Fibroblast of skin of back (primary cell): ENCODE results near the gene GSK3A.

Experiments
- DNase-seq: peaks from one replicate; pipeline ENCODE4 v3.0.0-alpha.2; 2013

GSK3A gene

DNA sequence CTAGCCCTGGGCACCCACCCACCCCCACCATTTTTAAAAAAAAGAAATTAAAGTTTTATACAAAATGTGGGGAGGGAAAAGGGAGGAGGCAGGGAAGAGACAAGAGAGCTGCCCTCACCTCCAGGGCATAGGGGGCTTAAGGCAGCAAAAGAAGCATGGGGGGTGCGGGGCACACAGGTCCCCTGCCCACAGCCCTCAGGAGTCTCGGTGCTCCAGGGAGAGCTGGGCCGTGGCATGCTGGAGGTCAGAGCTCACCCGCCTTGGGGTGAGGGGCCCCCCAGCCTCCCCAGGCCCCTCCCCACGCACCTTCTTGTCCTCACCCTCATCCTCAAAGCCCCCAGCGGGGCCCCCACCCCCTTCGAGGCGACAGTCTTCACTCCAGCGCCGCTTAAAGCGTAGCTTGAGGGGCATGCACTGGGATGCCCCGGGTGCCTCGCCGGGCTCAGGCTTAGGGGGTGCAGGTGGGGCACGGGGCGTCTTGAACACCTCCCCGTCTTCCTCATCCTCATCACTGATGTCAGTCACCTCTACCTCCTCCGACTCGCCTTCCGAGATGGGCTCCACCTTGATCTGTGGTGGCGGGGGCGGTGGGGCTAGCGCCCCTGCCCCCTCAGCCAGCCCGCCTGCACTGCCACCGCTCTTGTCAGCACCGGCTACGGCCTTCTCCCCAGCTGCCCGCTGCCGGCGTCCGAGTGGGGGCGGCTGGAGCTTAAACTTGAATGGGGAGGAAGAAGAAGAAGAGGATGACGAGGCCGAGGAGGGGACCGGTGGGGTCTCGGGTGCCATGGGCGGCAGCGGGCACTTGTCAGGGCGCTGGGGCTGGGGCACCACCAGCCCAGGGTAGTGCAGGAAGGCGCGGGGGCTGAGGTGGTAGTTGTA is 6.1 kb upstream of the GSK3A start:
- no peak for DNase-seq

DNA sequence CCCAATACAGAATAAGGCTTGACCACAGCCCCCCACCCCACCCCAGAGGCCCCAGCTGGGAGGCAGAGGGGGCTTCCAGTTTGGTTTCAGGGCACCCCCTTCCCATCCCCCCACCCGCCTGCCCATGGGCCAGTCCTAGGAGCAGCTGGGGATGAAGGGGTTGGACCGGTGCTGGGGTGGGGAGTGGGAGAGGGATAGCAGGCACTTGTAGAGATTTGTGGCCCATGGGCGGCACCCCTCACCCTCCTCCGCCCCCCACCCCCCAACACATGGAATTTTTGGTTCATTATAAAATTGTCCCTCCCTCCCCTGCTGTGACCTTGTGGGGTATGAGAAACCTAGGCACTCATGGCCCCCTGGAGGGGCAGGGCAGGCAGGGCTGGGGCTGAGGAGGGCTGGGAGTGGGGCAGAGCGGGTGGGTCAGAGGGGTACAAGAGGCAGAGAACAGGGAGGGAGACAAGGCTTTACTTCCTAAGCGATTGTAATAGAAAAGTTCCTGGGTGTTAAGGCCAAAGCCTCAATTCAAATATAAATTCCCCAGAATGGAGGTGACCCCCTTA is 5.3 kb upstream of the GSK3A start:
- no peak for DNase-seq

DNA sequence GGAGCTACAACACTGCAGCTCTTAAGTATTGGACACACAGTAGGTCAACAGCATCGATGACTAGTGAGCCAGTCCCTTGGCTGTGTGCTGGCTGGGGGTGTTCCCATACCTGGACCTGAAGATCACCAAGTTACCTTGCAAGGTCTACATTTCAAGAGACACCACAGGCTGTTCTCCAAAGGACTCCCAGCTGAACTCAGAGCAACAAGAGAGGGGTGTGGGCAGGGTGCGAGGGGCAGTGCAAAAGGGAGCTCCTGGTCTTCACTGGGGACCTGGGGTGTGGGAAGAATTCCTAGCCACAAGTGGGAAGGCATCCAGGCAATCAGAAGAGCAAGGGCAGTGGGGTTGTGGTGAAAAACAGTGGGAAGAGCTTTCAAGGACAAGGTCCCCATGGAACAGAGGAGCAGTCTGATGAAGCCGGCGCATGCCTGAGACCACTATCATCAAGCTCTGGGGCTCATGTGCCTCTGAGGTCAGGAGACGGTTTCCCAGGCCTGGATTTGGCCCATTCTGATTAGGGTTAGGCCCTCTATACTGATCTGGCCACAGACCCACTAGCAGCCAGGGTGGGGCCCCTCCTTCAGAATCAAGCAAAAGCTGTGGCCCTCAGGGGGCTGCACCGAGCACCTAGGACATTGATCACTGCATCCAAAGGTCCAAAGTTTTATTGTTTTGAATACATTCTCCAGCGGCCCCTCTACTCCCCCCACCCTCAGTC is 4.7 kb upstream of the GSK3A start:
- DNase-seq = peak; percentile 59

DNA sequence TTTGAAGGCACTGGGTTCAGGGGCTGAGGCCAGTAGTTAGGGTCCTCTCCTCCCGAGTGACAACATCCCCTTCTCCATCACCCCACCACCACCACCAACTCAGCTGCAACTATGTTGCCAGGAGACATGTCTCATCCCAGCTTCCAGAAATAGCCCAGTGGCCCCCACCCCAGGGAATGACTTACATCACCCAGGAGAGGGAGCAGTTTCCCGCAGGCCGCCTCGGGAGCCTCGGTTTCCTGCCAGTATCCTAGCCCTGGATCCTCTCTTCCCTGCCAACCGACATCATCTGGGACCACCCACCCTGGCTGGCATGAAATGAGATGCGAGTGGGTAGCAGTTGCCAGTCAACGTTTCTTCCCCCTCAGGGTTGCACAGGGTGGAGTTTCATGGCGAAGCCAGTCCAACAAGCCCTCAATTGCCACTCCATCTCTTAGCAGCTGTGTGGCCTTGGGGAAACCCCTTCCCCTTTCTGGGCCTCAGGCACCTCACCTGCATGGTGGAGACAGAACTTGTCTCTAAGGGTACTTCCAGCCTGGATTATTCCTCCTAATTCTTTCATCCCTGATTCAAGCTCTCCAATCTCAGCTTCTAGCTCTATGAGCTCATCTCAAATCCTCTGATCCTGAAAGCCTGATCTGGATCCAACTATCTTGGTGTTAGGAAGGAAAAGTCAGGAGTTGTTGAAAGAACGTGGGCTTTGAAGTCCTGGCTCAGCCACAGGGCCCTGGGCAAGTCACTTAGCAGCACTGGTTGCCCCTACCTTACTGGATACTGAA is 3.9 kb upstream of the GSK3A start:
- peak; percentile 86 for DNase-seq

DNA sequence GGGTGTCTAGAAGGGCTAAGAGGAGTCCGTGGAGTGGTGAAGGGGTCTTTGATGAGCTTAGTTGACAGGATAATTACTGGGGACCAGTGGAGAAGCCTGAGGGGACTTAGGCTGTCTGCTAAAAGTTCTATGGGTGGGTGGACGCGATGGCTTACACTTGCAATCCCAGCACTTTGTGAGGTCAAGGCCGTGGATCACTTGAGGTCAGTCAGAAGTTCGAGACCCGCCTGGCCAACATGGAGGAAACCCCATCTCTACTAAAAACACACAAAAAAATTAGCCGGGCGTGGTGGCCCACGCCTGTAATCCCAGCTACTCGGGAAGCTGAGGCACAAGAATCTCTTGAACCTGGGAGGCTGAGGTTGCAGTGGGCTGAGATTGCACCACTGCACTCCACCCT is 2.8 kb upstream of the GSK3A start:
- no peak for DNase-seq

DNA sequence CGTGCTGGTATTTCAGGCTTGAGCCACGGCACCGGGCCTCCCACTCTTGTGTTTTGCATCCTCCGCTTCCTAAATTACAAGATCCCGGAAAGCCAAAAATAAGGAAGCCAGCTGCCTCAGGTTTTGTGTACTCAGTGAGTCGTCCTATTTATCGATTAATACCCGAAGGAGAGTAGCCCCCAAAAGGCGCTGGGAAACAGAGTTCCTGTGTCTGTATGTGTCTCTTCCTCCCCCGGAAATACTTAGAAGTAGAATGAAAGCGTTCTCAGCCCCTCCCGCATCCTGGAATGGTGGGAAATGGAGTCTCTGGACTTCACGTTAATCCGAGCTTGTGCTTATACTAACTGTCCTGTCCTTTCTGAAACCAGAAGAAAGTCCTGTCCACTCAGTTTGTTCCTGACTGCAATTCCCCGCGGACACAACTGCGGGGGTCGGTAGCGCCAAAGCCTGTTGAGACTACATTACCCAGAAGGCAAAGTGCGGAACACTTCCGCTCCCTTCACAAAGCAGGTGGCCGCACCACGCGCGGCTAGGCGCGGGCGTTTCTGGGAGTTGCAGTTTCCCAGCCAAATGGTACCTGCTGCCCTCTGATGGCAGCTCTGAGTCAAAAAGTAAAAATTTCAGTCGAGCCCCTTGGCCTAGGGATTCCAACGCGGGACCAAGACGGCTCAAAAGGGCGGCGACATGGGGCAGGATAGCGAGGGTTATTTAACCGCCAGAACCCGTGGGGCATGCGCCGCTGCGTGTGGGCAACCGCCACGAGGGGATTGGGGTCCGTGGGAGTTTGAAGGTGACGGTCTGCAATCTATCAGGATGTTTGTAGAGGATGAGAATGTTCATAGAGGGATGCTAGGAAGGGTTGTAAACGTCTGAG is 2.2 kb upstream of the GSK3A start:
- peak; percentile 95 for DNase-seq

DNA sequence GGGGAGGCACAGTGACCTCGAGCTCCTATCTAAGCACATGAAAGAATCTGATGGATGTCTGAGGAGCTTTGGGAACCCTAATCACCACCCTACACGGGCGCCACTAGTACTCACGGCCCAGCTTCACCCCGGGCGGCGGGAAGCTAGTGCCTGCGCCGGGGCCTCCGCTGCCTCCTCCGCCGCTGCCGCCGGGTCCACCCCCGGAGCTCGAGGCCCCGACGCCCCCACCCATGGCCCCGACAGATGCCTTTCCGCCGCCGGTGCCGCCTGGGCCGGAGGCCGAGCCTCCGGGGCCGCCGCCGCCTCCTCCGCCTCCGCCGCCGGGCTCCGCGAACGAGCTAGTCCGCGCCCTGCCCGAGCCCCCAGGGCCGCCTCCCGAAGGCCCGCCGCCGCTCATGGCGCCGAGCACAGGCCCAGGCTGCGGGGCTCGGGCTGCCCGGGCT is 312 bp downstream of the GSK3A start:
- no peak for DNase-seq

DNA sequence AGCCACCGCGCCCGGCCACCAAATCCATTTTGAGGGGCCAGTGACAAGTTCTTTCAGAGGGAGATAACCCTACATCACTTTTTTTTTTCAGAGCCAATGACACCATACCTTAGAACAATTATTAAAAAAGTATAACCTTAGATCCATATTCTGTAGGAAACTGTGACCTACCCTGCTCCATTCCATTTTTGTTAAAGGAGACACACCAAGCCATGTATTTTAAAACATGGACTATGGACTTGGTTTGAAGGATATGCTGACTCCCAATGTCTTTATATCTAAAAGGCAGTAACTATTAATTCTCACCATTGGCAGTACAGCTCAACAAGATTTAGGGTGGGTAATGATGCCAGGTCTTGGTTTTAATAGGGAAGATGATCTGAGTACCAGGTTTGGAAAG is 1.1 kb downstream of the GSK3A start:
- no peak for DNase-seq

DNA sequence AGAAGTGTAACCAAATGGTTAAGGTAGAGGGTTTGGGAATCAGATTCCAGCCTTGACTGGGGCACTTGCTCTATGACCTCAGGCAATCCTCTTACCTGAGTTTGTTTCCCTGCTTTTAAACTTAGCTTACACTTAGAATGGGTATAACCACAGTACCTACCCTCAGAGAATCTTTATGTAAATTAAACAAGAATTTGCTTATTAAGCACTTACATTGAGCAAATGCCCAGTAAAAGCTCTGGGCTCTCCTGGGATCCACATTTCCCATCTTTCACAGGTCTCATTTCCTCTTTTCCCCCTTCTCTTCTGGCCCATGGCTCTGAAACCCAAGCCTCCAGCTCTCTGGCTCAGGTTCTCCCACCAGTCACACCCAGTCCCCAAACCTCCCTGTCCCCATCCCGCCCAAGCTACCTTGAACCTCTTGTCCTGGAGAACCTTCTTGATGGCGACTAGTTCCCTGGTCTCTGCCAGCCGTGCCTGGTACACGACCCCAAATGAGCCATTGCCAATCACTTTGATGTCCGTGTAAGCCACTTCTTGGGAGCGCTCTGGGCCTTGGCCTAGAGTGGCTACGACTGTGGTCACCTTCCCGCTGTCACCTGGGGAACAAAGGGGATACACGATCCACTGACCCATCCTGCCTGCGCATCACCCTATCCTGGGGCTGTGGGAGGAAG is 2.7 kb downstream of the GSK3A start:
- DNase-seq = no peak

DNA sequence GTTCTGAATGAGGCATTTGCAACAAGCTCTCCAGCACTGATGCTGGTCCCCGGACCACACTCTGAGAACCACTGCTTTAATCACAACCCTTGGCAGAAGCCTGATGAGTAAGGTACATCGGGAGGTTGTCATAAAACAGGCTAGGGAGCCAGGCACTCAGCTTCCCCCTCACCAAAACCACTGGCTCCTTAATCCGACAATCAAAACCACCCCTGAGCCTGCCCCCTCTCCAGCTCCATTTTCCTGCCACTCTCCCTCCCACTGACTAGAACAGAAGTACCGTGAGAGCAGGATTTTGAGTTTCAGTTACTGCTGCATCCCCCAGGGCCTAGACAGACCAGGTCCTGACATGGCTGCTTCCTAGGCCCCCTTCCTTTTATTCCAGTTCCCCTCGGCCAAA is 7.2 kb downstream of the GSK3A start:
- no peak for DNase-seq

DNA sequence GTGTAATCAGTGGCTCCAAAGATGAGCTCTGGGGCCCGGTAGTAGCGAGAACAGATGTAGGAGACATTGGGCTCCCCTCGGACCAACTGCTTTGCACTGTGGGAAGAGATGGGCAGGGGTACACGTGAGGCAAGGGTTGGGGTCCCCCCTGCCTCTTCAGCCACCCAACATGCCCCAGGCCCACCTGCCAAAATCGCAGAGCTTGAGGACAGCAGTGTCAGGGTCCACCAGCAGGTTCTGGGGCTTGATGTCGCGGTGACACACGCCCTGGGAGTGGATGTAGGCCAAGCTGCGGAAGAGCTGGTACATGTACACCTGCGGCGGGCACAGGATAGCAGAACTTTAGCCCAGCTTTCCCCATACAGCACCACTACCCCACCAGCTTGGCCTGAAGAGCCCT is 8.0 kb downstream of the GSK3A start:
- no peak for DNase-seq

DNA sequence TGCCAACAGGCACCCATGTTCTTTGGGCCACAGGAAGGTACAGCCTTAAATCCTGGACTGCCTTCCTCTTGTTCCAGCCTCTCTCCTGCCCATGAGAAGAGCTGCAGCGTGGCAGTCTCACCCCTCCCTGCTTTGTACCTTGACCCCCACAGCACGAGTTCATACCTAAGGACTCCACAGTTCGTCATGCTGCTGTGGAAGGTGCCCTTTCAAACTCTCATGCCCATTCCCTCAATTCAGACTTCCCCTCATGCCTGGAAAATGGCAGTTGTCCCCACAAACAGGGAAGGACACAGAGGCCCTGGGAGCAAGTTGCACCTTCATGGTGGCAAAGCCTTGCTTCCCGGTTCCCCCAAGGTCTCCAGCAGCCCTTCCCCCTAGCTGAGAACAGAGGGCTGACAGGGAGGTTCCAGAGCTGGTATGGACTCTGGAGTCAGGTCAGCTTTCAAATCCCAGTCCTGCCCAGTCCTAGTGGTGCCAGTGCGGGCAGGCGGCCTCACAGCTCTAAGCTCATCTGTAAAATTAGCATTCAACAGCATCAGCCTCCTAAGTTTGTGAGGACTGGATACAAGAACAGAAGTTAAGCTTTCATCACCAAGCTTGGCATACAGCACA is 8.6 kb downstream of the GSK3A start:
- no peak for DNase-seq

DNA sequence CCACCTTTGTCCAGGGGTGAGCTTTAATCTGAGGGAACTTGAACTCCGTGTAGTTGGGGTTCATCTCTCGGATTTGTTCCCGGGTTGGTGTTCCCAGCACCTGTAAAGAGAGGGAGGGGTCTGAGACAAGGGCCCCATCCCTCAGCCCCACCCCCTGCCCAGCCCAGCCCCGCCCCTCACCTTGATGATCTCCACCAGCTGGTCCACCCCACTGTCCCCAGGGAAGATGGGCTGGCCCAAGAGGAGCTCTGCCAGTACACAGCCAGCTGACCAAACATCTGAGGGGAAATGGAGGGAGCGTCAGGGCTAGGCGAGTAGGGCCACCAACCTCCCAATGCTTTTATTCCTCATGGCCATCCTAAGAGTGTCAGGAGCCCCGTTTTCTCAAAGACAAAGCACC is 9.3 kb downstream of the GSK3A start:
- DNase-seq = no peak

DNA sequence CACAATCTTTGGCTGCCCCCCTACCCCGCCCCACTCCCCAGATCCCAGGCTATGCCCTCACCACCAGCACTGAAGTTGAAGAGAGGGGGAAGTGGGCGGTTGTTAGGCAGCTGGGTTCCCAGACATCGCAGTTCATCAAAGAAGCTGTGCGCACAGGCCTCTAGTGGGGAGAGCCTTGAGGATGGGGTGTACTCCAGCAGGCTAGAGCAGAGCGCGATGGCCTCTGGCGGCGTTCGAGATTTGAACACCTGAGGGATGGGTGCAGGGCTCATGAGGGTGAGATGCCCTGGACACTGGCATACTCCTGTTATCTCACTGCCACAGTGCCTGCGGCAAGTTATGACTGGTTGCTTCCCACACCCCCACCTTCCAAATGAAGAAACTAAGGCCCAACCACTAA is 10.0 kb downstream of the GSK3A start:
- no peak for DNase-seq

DNA sequence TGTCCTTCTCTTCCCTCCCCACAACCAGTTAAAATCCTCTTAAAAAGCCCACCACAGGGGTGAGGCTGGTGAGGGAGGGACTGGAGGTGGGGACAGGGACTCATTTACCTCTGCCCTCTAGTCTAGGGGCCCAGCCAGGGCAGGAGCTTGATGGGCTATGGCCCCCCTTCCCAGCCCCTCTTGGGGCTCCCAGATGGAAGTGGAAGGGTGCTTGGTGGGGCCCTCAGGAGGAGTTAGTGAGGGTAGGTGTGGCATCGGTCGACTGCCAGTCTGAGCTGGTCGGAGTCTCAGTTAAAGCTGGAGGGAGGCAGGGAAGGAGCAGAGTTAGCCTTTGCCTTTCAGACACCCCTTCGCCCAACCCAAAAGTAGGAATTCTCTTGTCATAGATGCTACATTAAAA is 11.8 kb downstream of the GSK3A start:
- no peak for DNase-seq

DNA sequence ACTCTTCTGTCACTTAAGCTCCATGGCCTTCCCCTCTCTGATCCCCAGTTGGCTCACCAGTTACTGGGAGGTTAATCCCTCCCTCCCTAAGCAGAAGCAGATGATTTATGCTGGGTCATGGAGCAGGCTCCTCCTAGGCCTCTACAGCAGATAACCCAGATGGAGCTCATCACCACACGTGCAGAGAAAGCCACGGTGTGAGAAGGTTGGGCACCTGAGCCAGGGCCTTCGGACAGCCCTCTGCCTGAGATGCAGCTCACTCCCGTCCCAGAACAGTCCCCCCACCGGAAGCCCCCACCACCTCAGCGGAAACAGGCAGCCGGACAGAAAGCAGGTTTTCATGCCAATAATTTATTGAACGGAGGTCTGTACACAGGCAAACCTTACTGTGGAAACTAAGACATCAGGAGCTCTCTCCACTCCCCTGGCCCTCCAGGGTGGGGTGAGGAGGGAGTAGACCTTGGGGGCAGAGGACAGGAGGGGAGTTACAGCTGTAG is 12.5 kb downstream of the GSK3A start:
- DNase-seq = no peak

DNA sequence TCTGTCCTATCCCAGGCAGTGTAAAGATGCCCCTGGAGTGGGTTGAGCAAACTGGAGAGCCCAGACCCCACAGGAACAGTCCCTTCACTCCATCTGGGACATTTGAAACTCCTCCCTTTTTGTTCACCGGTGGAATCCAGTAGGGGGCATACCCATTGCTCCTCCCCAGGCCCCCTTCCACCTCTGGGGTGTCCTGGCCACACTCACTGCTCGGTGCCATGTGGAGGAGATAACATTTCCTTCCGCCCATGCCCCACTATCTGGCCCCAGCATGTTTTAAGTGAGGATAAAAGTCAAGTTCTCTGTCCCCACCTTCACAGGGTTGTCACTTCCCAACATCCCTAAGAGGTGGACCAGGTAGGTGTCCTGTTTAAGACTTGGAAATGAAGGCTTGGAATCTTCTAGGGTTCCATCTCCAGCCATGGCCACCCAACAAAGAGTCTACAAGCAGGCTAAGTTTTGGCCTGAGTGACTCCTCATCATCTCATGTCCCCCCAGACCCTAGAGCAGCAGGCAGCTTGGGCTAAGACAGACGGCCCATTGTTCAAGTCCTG is 13.0 kb downstream of the GSK3A start:
- no peak for DNase-seq

DNA sequence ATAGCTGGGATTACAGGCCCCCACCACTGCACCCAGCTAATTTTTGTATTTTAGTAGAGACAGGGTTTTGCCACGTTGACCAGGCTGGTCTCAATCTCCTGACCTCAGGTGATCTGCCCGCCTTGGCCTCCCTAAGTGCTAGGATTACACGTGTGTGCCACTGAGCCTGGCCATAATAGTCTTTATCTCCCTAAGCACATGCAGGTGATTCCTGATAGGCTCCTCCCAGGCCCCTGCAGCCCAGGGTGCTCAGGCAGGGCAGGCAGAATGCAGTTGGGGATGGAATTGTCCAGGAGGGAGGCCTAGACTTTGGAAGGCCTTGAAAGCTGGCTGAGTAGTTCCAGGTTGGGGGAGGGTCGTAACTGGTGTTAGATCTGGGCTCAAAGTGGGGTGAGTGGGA is 13.8 kb downstream of the GSK3A start:
- DNase-seq = no peak

DNA sequence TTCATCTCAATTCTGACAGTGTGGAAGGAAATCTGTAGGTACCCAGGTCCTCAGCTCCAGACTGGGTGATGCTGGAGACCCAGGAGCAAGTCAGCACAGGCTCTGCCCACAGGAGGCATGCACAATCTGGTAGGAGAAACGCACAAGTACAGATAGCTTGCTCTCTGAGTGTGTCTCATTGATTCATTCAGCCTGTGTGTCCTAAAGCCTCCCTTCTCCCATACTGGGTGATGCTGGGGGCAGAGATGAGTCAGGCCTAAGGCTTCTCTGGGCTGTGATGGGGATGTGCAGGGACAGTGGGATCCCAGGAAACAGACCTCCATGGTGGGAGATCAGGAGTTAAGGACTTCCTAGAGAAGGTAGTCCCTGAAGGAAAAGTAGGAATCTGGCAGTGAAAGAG is 15.5 kb downstream of the GSK3A start:
- no peak for DNase-seq

DNA sequence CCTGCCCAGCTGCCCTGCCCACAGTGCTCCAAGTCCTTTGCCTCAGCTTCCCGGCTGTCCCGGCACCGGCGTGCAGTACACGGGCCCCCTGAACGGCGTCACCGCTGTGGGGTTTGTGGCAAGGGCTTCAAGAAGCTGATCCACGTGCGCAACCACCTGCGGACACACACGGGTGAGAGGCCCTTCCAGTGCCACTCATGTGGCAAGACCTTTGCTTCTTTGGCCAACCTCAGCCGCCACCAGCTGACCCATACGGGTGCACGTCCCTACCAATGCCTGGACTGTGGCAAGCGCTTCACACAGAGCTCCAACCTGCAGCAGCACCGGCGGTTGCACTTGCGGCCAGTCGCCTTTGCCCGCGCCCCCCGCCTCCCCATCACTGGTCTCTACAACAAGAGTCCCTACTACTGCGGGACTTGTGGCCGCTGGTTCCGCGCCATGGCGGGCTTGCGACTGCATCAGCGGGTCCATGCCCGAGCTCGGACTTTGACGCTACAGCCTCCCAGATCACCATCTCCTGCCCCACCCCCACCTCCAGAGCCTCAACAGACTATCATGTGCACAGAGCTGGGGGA is 16.6 kb downstream of the GSK3A start:
- DNase-seq = no peak
